Breast epithelium (tissue), 4 donors: ENCODE results near the gene TRIM23. TPM values are rescaled to one million over a fixed set of nuclear protein-coding genes. Genes with fewer than 3 reads are reported as not detected.
"Not testable (repeated sequence)": the region's sequence is repeated elsewhere in the genome, so short reads cannot be mapped to it uniquely, and the experiment has no call there.

ENCODE experiments used
- DNase-seq, 2 donors: peaks; one replicate each; pipeline ENCODE4 v3.0.0-alpha.2; 2019; ENCODE audit warnings: low spot score in 2 of 2
- H3K27ac ChIP-seq, 2 donors: fragments of 200-600 bp; sonication (generic) in 1 of 2; one replicate each; pipeline ENCODE4 v1.5.1; 2016 to 2019; ENCODE audit warnings: mild to moderate bottlenecking in 1 of 2
- H3K27me3 ChIP-seq, 2 donors: fragments of 200-600 bp; sonication (generic) in 1 of 2; one replicate each; pipeline versions ENCODE4 v1.5.1 to v1.6.0; 2017 to 2019; ENCODE audit warnings: control low read depth in 1 of 2, mild to moderate bottlenecking in 1 of 2
- H3K36me3 ChIP-seq: fragments of 200-600 bp; one replicate; pipeline ENCODE4 v1.5.1; 2019
- H3K4me1 ChIP-seq, 2 donors: fragments of 200-600 bp; sonication (generic); one replicate each; pipeline ENCODE4 v1.5.1; 2016 to 2019; ENCODE audit warnings: control low read depth in 1 of 2
- H3K4me3 ChIP-seq, 3 donors: fragments of 200-600 bp; sonication (generic); 1 replicate in 2 of 3; 2 replicates in 1 of 3; pipeline ENCODE4 v1.5.1; 2016 to 2019; ENCODE audit warnings: mild to moderate bottlenecking in 3 of 3, moderate library complexity in 2 of 3
- H3K9me3 ChIP-seq, 2 donors: fragments of 200-600 bp; sonication (generic) in 1 of 2; one replicate each; pipeline ENCODE4 v1.5.1; 2016 to 2019; ENCODE audit warnings: control low read depth in 1 of 2
- CTCF ChIP-seq, 3 donors: fragments of 450-650 bp; IDR thresholded peaks; one replicate each; pipeline ENCODE4 v1.5.1; 2016 to 2017; ENCODE audit warnings: antibody characterized with exemption in 3 of 3, mild to moderate bottlenecking in 3 of 3, moderate library complexity in 3 of 3
- POLR2A ChIP-seq: fragments of 450-650 bp; IDR thresholded peaks from one replicate; pipeline ENCODE4 v1.6.1; 2016; ENCODE audit warnings: antibody characterized with exemption, mild to moderate bottlenecking, moderate library complexity
- POLR2AphosphoS5 ChIP-seq, 3 donors: sonication (generic); formaldehyde crosslinking; IDR thresholded peaks; one replicate each; pipeline ENCODE4 v1.6.1; 2017; ENCODE audit warnings: antibody characterized with exemption in 3 of 3
- intact Hi-C: fragments of 100-400 bp; cut with DNase I; formaldehyde crosslinking; loops from one replicate; pipeline ENCODE4 v1.15.1; 2023; ENCODE audit warnings: low total_unique reads
- total RNA-seq, 3 donors: library from RNA; depleted of rRNA; stranded (reverse); fragments of >200 nt; gene quantifications; one replicate each; pipeline ENCODE4 v1.1.0, GENCODE V29; 2016

TRIM23 gene
- total RNA-seq, 3 donors from 2014 or later: 15.1 to 28.7 (median 16.2) TPM

GRCh38 chr5:65612298-65612907 is 11.7 kb downstream of the TRIM23 start:
- DNase-seq: no peak

GRCh38 chr5:65611524-65611923 is 12.6 kb downstream of the TRIM23 start:
- Histone ChIP-seq H3K27me3 (no peaks in the 10 kb centered on the region), H3K36me3 (peaks cover 17% of the 10 kb centered on the region), H3K4me3 (no peak overlapping the region), H3K27ac (no peak overlapping the region), H3K4me1 (no peaks in the 10 kb centered on the region), H3K9me3 (no peaks in the 10 kb centered on the region)
- no peak for DNase-seq
- intact Hi-C loops: no loop called here
- TF ChIP-seq POLR2AphosphoS5 (IDR thresholded peaks at IDR 0.05): no peak
- no peak for TF ChIP-seq POLR2A
- TF ChIP-seq CTCF (IDR thresholded peaks at IDR 0.05): no peak

More at GRCh38 chr5:65612298-65612907, 11.7 kb downstream of the TRIM23 start:
- H3K9me3 ChIP-seq: no peaks in the 10 kb centered on the region
- H3K27me3 ChIP-seq: no peaks in the 10 kb centered on the region
- no peak for TF ChIP-seq CTCF (IDR thresholded peaks at IDR 0.05)
- no peak for TF ChIP-seq POLR2A
- TF ChIP-seq POLR2AphosphoS5 (IDR thresholded peaks at IDR 0.05): no peak
- H3K4me3 ChIP-seq: no peak overlapping the region
- peaks cover 15% of the 10 kb centered on the region for H3K36me3 ChIP-seq
- H3K27ac ChIP-seq: no peak overlapping the region
- H3K4me1 ChIP-seq: no peaks in the 10 kb centered on the region
- intact Hi-C loops: no loop called here

- H3K27me3 ChIP-seq, H3K36me3 ChIP-seq, intact Hi-C loops, H3K4me1 ChIP-seq, H3K9me3 ChIP-seq, H3K4me3 ChIP-seq, H3K27ac ChIP-seq, DNase-seq: not testable (repeated sequence)
Observed at GRCh38 chr5:65601761-65602160, 22.4 kb downstream of the TRIM23 start.

- Histone ChIP-seq H3K27ac (no peak overlapping the region), H3K36me3 (peaks cover 6% of the 10 kb centered on the region), H3K27me3 (no peaks in the 10 kb centered on the region), H3K4me1 (no peaks in the 10 kb centered on the region), H3K9me3 (no peaks in the 10 kb centered on the region), H3K4me3 (no peak overlapping the region)
- no peak for DNase-seq
- intact Hi-C loops: no loop called here
- TF ChIP-seq CTCF (IDR thresholded peaks at IDR 0.05) (no peak), POLR2A (no peak), POLR2AphosphoS5 (IDR thresholded peaks at IDR 0.05) (no peak)
Observed at GRCh38 chr5:65588694-65589093, 35.4 kb downstream of the TRIM23 start.

GRCh38 chr5:65577141-65577540 is 47.0 kb downstream of the TRIM23 start:
- Histone ChIP-seq H3K36me3 (no peaks in the 10 kb centered on the region), H3K4me1 (no peaks in the 10 kb centered on the region), H3K27me3 (no peaks in the 10 kb centered on the region), H3K9me3 (no peaks in the 10 kb centered on the region), H3K4me3 (no peak overlapping the region), H3K27ac (no peak overlapping the region)
- intact Hi-C loops: no loop called here
- TF ChIP-seq POLR2AphosphoS5 (IDR thresholded peaks at IDR 0.05) (no peak), POLR2A (no peak), CTCF (IDR thresholded peaks at IDR 0.05) (no peak)
- no peak for DNase-seq
